Ovary (tissue), 9 donors: ENCODE measurements around the gene RUNX2. TPM values are rescaled to one million over a fixed set of nuclear protein-coding genes. Genes with fewer than 3 reads are reported as not detected.

Source experiments
- DNase-seq, 5 donors: peaks; one replicate each; pipeline ENCODE4 v3.0.0-alpha.2; 2019 to 2020
- H3K27ac ChIP-seq, 2 donors: fragments of 200-600 bp; one replicate each; pipeline versions ENCODE4 v1.5.1 to v1.8.0; 2019 to 2022
- H3K27me3 ChIP-seq: fragments of 200-600 bp; one replicate; pipeline ENCODE4 v1.8.0; 2022
- H3K36me3 ChIP-seq: fragments of 200-600 bp; sonication (generic); one replicate; pipeline ENCODE4 v1.5.1; 2019
- H3K4me1 ChIP-seq: one replicate; pipeline ENCODE4 v1.8.1; 2013; ENCODE audit warnings: mild to moderate bottlenecking, moderate library complexity; ENCODE audit not compliant: insufficient read depth
- H3K4me3 ChIP-seq: fragments of 200-600 bp; sonication (generic); one replicate; pipeline ENCODE4 v1.5.1; 2017
- H3K9me3 ChIP-seq, 2 donors: fragments of 200-600 bp in 1 of 2; sonication (generic) in 1 of 2; one replicate each; pipeline versions ENCODE4 v1.5.1 to v1.8.1; 2013 to 2019; ENCODE audit warnings: mild to moderate bottlenecking in 1 of 2, moderate library complexity in 1 of 2
- EP300 ChIP-seq: sonication (generic); formaldehyde crosslinking; IDR thresholded peaks from one replicate; pipeline ENCODE4 v1.6.1; 2017; ENCODE audit warnings: antibody characterized with exemption
- POLR2A ChIP-seq: fragments of 450-650 bp; IDR thresholded peaks from one replicate; pipeline ENCODE4 v1.6.1; 2017; ENCODE audit warnings: antibody characterized with exemption, mild to moderate bottlenecking, moderate library complexity
- WGBS, 3 donors: extraction: QIAGEN DNeasy Blood & Tissue Kit in 1 of 3; methylation state at CpG; one replicate each; pipeline versions ENCODE4 v1.1.5 to v1.1.7; 2013 to 2017; 5-methylcytosine and 5-hydroxymethylcytosine counted together
- intact Hi-C, 4 donors: fragments of 100-400 bp; cut with DNase I; formaldehyde crosslinking; loops; one replicate each; pipeline versions ENCODE4 v1.11.0 to v1.15.1; 2022 to 2023
- polyA plus RNA-seq, 2 donors: library from polyadenylated mRNA; stranded (reverse); fragments of 200-250 nt in 1 of 2; fragments of 350-450 nt in 1 of 2; fragmentation: Illumina TruSeq in 1 of 2; extraction: RNeasy Lipid Tissue Mini Kit (QIAGEN cat#74804) in 1 of 2; gene quantifications; one replicate each; pipeline ENCODE4 v1.2.3, GENCODE V29; 2013 to 2014
- total RNA-seq, 7 donors: library from RNA; depleted of rRNA in 2 of 7; stranded (reverse); fragments of >200 nt in 2 of 7; fragmentation: NEBNext Ultra II Directional in 3 of 7; extraction: Animal tissue kit (Norgen Biotek cat#: 25700) in 3 of 7; gene quantifications; one replicate each; pipeline versions ENCODE4 v1.1.0 to v1.2.4, GENCODE V29; 2016 to 2023
- TF ChIP-seq, protein P1 (sequence below), 3 donors: fragments of 450-650 bp in 2 of 3; fragments of 200-600 bp in 1 of 3; IDR thresholded peaks; one replicate each; pipeline versions ENCODE4 v1.5.1 to v1.8.0; 2016 to 2022; ENCODE audit warnings: antibody characterized with exemption in 3 of 3, mild to moderate bottlenecking in 1 of 3
- donor health status: DM: no; HTN: no; CAD: no; lungs with moderate emphysema.
- donor health status: DM: no; HTN: no; CAD: no.
- donor health status: Bipolar disorder and iron deficiency.
- donor health status: DM: yes; HTN: yes; CAD: no.
- donor health status: DM: no; HTN: no; CAD: no.
- donor health status: DM: yes; HTN: yes; CAD: no.

The RUNX2 gene
- total and polyA plus RNA-seq, 9 donors, result 1.1 to 25.2 (median 3.3) TPM

DNA sequence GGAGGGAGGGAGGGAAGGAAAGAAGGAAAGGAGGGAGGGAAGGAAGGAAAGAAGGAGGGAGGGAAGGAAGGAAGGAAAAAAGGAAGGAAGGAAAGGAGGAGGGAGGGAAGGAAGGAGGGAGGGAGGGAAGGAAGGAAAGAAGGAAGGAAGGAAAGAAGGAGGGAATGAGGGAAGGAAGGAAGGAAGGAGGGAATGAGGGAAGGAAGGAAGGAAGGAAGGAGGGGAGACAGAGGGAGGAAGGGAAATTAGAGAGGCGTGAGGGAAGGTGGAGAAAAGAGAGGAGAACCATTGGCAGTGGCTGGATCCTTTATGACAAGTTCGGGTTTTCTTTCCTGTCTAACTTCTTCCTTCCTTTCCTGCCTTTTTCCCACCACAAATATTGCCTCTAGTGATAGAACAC lies 71.9 kb downstream of the RUNX2 start:
- no peaks in the 10 kb centered on the region for H3K9me3 ChIP-seq
- 81 to 90% (median 88%) methylated on average over 2 of the region's 2 CpGs for WGBS, 3 donors
- H3K27me3 ChIP-seq, result no peaks in the 10 kb centered on the region
- H3K4me1 ChIP-seq, result no peaks in the 10 kb centered on the region
- no peak overlapping the region for H3K27ac ChIP-seq
- no peak for DNase-seq
- TF ChIP-seq, protein P1, sequence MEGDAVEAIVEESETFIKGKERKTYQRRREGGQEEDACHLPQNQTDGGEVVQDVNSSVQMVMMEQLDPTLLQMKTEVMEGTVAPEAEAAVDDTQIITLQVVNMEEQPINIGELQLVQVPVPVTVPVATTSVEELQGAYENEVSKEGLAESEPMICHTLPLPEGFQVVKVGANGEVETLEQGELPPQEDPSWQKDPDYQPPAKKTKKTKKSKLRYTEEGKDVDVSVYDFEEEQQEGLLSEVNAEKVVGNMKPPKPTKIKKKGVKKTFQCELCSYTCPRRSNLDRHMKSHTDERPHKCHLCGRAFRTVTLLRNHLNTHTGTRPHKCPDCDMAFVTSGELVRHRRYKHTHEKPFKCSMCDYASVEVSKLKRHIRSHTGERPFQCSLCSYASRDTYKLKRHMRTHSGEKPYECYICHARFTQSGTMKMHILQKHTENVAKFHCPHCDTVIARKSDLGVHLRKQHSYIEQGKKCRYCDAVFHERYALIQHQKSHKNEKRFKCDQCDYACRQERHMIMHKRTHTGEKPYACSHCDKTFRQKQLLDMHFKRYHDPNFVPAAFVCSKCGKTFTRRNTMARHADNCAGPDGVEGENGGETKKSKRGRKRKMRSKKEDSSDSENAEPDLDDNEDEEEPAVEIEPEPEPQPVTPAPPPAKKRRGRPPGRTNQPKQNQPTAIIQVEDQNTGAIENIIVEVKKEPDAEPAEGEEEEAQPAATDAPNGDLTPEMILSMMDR (IDR thresholded peaks at IDR 0.05), result no peak
- no peak for TF ChIP-seq POLR2A
- no peak for TF ChIP-seq EP300
- no peaks in the 10 kb centered on the region for H3K36me3 ChIP-seq
- no peak overlapping the region for H3K4me3 ChIP-seq
- intact Hi-C loops, result no loop called here

DNA sequence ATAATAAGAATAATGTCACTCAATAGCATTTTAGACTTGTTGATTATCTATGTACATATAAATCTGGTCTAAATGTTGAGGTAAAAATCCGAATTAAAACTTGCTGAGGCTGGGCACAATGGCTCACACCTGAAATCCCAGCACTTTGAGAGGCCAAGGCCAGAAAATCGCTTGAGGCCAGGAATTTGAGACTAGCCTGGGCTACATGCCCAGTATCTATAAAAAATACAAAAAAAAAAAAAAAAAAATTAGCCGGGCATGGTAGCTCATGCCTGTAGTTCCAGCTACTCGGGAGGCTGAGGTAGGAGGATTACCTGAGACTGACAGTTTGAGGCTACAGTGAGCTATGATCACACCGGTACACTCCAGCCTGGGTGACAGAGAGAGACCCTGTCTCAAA lies 83.8 kb downstream of the RUNX2 start:
- DNase-seq, result no peak
- Histone ChIP-seq H3K36me3 (no peaks in the 10 kb centered on the region), H3K27me3 (no peaks in the 10 kb centered on the region), H3K27ac (no peak overlapping the region), H3K4me1 (no peaks in the 10 kb centered on the region), H3K4me3 (no peak overlapping the region), H3K9me3 (no peaks in the 10 kb centered on the region)
- TF ChIP-seq, protein P1 (IDR thresholded peaks at IDR 0.05), result no peak
- TF ChIP-seq EP300 (no peak), POLR2A (no peak)
- 65 to 78% (median 66%) methylated on average over 5 of the region's 5 CpGs for WGBS, 3 donors
- intact Hi-C loops, result loop anchor here in 1 of 4 donors (10.0 kb wide), 1 partner anchor 747 kb away; no protein-coding TSS in a partner anchor

DNA sequence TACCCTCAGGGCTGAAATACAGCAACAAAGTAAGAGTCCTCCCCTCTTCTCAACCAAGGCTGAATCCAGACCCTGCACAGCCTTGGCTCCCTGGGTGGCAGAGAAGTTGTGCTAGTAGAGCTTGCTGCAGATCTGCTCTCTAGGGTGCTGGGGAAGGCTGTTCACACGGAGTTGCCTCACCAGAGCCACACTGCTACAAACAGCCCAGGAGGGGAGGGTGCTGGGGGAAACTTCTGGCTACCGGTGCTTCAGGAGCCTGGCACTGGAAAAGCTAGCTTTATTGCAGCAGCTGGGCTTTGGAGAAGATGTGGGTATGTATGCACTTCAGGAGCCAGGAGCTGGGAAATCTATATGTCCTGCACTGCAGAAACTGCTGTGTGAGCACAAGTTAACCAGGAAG lies 87.2 kb downstream of the RUNX2 start:
- intact Hi-C loops, result loop anchor here in 1 of 4 donors (10.0 kb wide), 1 partner anchor 751 kb away; no protein-coding TSS in a partner anchor
- no peaks in the 10 kb centered on the region for H3K27me3 ChIP-seq
- H3K36me3 ChIP-seq, result no peaks in the 10 kb centered on the region
- no peaks in the 10 kb centered on the region for H3K9me3 ChIP-seq
- H3K4me1 ChIP-seq, result peaks cover 3% of the 10 kb centered on the region
- TF ChIP-seq EP300, result no peak
- TF ChIP-seq, protein P1 (IDR thresholded peaks at IDR 0.05), result no peak
- TF ChIP-seq POLR2A, result no peak
- 47 to 54% (median 49%) methylated on average over 2 of the region's 2 CpGs for WGBS, 3 donors
- H3K27ac ChIP-seq, result no peak overlapping the region
- DNase-seq, result no peak
- H3K4me3 ChIP-seq, result no peak overlapping the region

DNA sequence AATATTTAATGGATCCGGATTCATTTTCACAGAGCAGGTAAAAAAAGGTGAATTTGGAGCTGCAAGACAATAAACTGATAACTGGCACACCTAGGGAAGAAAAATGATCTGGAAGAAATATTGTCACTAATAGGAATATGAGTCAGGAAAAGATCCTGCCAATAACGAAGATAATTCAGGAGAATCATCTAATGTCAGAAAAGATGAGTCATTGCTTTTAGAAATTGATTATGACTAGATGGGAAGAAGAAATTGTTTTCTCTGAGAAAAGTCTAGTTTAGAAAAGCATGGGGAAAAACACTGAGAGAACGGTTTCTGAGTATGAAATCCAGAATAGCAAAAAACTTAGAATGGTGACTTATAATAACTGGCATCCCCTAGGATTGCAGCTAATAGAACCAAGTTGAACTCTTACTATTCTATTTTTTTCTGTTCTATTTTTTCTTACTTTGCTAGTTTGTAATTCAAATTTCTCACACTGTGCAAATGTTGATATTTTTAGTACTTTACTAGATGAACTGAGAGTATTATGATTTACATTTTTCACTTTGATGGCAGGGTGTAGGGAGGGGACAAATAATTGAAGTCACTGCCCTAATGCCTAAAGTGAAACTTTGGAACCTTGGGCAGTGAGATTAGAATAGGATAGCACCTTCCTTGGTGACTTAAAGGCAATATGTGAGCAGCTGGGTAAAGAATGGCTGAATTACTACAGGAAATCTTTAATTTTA lies 87.8 kb downstream of the RUNX2 start:
- Histone ChIP-seq H3K36me3 (no peaks in the 10 kb centered on the region), H3K27me3 (no peaks in the 10 kb centered on the region)
- 61 to 73% (median 62%) methylated on average over 3 of the region's 3 CpGs for WGBS, 3 donors

More for the DNA sequence above, 87.8 kb downstream of the RUNX2 start:
- intact Hi-C loops, result loop anchor here in 1 of 4 donors (10.0 kb wide), 1 partner anchor 751 kb away; no protein-coding TSS in a partner anchor
- no peak overlapping the region for H3K27ac ChIP-seq
- TF ChIP-seq, protein P1 (IDR thresholded peaks at IDR 0.05), result no peak
- TF ChIP-seq EP300, result no peak
- TF ChIP-seq POLR2A, result no peak
- no peak for DNase-seq
- no peak overlapping the region for H3K4me3 ChIP-seq
- peaks cover 3% of the 10 kb centered on the region for H3K4me1 ChIP-seq
- no peaks in the 10 kb centered on the region for H3K9me3 ChIP-seq
